Inflammatory macrophage treated with lipopolysaccharide for 1 hour (primary cell): ENCODE data around the gene ATP6V1C2.

Source experiments
- DNase-seq, 2 donors: peaks; one replicate each; pipeline ENCODE4 v3.0.0-alpha.2; 2020 to 2022

The ATP6V1C2 gene, protein sequence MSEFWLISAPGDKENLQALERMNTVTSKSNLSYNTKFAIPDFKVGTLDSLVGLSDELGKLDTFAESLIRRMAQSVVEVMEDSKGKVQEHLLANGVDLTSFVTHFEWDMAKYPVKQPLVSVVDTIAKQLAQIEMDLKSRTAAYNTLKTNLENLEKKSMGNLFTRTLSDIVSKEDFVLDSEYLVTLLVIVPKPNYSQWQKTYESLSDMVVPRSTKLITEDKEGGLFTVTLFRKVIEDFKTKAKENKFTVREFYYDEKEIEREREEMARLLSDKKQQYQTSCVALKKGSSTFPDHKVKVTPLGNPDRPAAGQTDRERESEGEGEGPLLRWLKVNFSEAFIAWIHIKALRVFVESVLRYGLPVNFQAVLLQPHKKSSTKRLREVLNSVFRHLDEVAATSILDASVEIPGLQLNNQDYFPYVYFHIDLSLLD

DNA sequence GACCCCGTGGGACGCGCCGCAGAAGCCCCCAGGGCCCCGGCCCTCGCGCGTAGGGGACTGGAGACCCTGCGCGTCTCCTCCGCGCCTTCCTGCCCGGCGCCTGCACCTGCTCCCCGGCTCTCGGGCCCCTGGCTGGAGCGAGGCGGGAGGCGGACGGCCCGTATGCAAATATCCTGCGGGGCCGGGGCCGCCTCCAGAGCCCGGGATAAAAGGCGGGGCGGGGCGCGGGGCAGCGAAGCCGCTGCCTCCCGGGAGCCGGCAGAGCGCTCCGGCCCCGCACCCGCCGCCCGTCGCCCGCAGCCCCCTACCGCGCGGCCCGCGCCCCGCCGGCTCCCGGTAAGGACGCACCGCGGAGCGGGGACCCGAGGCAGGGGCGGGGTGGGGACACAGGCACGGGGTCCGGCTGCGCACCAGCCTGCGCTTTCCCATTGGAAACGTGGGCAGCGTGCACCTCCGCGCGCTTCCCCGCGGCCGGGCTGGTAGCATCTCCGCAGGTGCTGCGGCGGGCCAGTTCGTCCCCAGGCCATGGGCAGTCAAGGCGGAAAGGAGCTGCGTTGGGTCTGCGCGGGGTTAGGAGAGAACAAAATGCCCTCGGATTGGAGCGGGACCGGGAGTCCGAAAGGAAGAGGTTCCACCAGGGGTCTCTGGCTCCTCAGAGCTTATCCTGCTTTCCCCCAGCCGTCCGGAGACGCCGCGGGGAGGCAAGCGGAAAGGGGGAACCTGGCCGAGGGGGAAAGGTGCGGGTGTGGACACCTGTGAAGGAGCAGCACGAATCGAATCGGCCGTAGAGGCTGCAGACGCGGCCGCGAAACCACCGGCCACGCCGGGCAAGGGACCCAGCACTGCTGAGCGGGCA lies at the start of gene ATP6V1C2:
ATP6V1C2 (plus strand) TSS at position 235 of the 856 bp plus-strand sequence. CDS start 1,220 bp downstream, outside the sequence.
- peak in 1 of 2 donors; percentile 3 for DNase-seq

DNA sequence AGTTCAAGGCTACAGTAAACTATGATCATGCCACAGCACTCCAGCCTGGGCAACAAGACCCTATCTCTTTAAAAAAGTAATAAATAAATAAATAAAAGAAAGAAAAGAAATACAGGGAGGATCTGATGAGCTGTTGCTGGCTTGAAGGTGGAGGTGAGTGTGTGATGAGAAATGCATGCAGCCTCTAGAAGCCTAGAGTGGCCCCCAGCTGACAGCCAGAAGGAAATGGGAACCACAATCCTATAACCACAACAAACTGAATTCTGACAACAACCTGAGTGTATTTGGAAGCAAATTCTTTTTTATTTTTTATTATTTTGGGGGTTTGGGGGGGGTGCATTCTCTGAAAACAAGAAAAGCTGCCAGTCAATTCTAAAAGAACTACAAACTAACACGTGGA lies 46.3 kb upstream of the ATP6V1C2 start:
- no peak for DNase-seq

DNA sequence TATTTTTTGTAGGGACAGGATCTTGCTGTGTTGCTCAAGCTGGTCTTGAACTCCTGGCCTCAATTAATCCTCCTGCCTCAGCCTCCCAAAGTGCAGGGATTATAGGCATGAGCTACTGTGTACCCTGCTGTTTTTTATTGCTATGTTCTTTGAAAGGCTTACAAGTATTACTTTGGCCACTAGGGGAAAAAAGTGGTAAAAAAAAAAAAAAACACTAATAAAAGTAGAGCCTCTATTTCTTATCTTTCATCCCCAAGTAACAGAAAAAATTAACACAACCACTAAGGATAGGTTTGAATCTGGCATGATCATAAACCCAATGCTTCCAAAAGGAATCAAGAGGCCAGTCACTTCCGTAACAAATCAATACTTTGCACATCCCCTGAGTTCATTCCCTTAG lies 43.2 kb upstream of the ATP6V1C2 start:
- DNase-seq = no peak

DNA sequence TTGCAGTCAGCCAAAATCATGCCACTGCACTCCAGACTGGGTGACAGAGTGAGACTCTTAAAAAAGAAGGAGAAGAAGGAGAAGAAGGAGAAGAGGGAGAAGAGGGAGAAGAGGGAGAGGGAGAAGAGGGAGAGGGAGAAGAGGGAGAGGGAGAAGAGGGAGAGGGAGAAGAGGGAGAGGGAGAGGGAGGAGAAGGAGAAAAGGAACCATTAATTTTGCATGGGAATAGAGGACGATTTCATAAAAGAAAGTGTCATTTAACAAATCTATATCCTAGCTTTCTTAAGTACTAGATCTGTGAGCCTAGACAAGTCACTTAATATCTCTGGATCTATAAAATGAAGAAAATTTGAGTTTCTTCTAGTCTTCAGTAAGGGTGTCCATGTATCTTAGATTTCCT lies 41.2 kb upstream of the ATP6V1C2 start:
- DNase-seq = no peak

DNA sequence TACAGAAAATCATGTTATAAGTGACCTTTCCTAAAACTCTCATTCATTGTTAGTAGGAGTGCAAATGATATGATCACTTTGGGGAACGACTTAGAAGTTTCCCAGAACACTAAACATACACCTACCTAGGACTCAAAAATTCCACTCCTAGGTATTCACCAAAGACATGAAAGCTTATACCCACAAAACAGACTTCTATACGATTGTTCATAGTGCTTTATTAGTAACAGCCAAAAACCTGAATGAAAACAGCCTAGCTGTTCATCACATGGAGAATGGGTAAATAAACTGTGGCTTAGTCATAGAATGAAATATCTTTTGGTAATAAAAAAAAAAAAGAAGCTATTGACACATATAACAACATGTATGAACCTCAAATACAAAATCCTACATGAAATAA lies 40.5 kb upstream of the ATP6V1C2 start:
- no peak for DNase-seq

DNA sequence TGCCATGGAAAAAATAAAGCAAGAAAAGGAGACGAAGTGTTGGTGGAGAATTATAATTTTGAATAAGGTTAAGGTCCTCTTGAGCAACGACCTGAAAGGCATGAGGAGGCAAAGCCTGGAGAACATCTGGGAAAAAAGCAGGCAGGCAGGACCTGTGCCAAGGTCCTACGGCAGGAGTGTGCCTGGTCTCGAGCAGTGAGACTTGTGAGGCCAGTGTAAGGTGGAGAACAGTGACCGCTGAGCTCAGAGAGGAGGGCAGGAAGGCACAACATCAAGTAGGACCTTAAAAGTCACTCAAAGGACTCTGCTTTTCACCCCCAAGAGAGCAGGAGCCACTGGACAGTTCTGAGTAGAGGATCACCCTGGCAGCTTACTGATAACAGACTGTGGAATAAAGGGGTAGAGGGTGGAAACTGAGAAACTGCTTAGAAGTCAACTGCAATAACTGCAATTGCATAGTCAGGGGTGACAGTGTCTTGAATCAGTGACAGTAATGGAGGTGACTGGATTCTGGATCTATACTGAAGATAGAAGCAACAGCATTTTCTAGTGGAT lies 35.2 kb upstream of the ATP6V1C2 start:
- DNase-seq = no peak

DNA sequence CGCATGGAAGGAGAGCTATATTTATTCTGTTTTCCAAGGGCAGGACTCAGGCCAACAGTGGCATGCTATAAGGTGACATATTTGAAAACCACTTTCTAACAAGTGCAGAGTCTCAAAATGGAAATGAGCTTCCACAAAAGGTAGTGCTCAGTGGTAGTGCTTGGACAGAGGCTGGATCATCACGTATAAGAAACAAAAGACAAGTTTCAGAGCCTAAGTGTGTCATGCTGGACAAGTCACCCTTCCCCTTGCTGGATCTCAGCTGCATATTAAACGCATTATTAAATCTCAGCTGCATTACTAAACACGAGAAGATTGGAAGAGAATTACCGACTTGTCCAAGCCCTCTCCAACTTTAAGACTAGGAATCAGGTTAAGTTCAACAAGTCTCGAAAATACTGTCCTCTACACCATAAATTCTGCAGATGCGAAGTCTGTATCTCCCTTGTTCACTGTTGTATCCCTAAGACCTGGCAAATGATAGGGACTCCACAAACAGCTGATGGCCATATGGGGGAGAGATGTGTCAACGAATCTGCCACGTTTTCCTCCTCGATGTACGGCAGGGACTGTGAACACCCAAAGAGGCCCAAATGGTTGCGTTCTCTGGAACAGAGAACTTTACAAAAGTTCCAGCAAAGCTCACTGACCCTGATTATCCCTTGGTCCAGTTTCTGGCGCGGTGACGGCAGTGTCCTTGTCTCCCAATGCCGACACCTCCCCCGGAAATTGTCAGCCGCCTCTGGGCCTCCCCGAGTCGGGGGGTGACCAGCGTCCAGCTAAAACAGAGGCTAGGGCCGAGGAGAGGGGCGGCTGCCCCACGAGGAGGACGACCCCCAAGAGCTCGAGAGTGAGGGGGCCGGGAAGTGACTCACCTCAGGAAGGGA lies 32.3 kb upstream of the ATP6V1C2 start:
- peak; percentile 18 to 25 for DNase-seq

DNA sequence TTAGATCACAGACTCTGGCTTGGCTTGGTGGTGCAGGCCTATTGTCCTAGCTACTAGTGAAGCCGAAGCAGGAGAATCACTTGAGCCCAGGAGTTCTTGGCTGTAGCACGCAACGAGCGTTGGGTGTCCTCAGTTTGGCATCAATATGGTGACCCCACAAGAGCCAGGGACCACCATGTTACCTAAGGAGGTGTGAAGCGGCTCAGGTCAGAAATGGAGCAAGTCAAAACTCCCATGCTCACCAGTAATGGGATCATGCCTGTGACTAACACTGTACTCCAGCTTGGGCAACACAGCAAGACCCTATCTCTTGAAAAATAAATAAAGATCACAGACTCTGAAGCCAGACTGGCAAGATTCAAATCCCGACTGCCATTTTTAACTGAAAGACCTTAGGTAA lies 29.9 kb upstream of the ATP6V1C2 start:
- DNase-seq = no peak

DNA sequence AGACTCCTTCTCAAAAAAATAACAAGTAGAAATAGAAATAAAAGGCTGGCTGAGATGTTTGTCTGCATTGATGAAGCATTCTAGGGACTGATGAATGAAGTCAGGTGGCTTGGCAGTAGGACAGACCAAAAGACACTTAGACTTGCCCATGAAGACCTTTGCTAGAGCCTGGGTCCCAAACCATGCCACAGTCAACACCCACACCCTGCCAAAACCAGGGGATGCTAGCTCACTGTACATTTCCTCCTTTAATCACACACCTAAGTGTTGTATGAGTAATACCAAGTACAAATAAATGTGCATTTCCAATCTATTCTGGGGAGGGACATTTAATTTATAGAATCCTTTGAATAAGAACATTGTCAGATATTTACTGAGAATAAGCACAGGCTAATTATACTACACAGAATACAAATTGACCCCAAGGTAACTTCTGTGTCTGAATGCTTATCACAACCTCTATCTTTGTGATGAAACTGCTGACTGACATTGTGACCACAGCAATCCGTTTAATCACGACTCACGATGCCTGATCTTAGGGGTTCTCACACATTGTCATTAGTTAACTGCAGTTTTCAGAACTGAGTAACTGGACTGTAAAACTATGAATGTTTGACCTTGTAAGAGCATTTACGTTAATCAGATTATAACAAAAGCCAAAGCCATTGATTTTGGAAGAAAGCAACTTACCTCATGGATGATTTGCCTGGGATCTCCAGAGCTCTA lies 21.2 kb upstream of the ATP6V1C2 start:
- DNase-seq = no peak

DNA sequence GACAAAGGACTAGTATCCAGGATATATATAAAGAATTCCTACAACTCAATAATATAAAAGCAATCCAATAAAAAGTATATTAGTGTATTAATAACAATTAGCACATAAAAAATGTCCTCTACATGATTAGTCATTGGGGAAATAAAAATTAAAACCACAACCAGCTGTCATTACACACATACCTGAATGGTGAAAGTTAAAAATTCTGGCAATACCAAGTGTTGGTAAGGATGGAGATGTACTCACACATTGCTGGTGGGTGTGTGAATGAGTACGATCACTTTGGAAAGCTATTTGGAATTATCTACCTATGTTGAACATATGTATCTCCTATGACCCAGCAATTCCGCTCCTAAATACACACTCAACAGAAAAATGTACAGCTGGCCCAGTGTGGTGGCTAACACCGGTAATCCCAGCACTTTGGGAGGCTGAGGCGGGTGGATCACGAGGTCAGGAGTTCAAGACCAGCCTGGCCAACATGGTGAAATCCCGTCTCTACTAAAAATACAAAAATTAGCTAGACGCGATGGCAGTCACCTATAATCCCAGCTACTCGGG lies 17.3 kb upstream of the ATP6V1C2 start:
- DNase-seq = no peak

DNA sequence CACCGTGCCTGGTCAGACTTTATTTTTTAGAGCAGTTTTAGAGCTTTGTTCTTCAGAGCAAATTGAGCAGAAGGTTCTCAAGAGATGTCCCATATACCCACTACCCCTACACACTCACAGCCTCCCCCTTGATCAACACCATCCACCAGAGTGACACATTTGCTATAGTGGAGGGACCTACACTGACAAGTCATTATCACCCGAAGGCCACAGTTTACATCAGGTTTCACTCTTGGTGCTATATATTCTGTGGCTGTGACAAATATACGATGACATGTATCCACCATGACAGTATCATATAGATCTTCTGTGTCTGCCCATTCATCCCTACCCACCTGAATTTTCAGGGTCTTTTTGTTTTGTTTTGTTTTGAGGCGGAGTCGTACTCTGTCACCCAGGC lies 15.4 kb upstream of the ATP6V1C2 start:
- no peak for DNase-seq

DNA sequence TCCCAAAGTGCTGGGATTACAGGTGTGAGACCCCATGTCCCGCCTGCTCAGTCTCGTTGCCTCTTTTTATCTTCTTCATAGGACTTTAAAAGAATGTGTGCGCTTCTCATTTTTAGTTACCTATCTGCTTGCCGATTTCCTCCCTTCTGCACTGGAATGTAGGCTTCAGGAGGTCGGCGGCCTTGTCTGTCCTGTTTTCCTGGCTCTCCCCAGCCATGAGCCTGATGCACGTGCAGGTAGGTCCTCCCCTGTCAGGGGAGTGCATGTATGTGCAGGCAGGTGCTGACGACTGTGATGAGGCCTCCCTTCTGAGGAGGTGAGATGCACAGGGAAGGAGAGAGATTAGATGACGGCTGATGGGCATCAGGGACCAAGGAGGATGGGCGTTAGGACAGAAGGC lies 13.6 kb upstream of the ATP6V1C2 start:
- DNase-seq = no peak

DNA sequence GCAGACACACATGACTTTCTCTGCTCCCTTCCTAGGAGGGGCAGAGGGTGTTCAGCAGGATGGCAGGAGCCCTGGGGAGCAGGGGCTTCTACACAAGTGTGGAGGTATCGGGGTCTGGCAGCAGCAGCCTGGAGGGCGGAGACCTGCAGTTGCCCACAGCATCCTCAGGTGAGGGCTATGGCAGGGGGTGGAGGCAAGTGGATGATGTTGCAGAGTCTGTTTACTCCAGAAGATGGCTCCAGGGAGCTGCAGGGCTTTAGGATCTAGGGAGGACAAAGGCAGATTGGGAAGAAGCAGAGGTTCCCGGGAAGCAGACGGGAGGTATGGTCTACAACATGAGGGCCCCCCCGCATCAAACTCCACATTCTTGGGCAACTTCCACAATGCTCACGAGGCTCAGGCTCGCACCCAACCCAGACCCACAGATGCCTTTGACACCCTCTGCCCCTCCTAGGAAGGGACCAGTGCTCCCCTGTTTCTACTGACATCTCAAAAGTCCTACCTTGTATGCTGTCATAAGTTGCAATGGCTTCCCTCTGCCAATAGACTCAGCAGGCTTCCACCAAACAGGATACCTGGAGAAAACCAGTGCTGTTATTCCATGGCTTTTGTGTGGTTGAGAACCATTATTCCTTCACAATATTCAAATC lies 12.0 kb upstream of the ATP6V1C2 start:
- DNase-seq = no peak

DNA sequence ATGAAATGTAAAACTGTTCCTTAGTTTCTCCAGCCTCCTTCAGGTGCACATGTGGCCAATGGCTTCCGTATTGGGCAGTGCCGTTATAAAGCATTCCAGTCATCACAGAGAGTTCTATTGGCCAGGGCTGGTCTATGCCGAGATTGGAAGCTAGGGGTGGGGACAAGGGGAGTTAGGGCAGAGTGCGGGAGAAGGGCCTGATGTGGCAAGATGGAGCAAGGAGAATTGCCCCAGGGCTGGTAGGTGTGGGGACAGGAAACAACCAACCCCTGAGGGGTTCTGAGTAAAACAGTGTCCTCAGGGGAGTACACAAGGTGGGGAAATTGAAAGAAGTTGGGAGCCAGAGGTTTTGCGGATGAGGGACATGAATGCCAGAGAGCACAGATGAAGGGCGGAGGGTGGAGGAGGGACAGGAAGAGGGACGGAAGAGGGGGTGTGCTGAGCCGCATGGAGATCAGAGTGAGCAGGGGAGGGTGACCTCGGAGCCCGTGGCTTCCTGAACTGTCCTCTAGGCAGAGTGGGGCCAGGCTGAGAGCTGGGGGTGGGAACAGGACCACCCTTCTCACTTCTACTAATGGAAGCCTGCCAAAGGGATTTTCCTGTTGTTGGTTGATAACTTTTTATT lies 9.1 kb upstream of the ATP6V1C2 start:
- DNase-seq = no peak

DNA sequence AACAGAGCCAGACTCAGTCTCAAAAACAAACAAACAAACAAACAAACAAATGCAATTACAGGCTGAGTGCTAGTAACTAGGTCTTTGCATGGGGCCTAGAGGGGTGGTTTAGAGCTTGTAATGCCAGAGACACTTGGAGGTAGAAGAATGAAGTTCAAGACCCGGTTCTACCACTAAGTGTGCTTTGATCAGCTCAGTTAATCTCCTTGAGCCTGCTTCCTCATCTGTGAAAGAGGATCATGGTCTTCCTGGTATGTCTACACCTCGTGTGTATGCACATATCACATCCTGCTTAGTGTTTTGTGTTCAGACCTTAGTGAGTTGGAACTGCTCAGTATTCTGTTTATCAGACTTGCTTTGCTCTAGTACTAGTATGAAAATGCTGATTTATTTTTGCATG lies 4.8 kb upstream of the ATP6V1C2 start:
- DNase-seq = peak; percentile 11 to 18

DNA sequence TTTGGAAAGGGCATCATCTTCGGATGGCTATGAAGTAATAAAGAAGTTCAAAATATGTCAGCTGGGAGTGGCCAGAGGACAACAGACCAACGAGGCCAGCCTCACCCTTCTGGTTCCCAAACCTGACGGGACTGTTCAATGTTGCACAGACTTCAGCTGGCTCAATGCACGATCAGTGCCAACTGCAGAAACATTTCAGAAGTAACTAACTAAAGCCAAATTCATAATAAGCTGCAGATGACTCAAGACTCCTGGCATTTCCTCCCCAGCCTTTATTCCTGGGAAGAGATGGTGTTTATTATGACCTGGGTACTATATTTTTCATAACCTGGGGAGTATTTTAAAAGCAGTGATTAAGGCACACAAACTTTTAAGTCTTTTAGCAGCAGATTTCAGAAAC lies 3.8 kb upstream of the ATP6V1C2 start:
- no peak for DNase-seq

DNA sequence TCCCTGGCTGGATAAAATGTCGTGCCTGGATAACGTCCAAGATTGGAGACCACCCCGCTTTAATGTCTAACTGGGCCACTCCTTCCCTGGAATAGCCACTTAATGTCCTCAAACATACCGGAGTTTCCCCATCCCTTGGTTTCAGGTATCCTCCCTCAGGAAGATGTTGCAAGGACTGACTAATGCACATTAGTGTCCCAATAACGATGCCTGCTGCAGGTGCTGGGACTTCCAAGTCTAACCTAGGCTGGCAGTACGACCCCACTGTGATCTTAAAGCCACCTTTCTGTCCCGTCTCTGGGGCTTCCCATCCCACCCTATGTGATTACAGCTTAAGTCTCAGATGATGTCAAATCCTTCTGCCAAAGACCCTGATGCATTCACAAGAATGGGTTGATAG lies 1.1 kb upstream of the ATP6V1C2 start:
- DNase-seq = no peak

DNA sequence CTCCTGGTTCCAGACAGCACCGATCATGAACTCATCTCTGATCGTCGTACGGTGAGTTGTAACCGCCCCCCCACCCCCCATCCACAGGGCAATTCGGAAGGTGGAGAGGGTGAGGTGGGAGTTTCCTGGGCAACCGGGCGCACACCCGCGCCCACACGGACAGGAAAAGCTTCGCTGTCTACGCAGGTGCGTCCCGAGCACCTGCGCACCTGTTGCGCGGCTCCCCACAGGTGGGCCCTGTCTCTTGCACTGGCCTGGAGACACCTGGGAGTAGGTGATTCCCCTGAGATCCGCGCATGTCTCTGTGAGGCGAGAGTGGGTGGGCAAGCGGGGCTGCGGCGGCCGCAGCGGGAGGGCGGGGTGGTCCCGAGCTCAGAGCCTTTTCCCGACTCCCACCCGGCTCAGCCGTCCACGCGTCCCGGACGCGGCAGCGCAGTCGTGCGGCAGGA lies 459 bp upstream of the ATP6V1C2 start:
- DNase-seq = no peak

DNA sequence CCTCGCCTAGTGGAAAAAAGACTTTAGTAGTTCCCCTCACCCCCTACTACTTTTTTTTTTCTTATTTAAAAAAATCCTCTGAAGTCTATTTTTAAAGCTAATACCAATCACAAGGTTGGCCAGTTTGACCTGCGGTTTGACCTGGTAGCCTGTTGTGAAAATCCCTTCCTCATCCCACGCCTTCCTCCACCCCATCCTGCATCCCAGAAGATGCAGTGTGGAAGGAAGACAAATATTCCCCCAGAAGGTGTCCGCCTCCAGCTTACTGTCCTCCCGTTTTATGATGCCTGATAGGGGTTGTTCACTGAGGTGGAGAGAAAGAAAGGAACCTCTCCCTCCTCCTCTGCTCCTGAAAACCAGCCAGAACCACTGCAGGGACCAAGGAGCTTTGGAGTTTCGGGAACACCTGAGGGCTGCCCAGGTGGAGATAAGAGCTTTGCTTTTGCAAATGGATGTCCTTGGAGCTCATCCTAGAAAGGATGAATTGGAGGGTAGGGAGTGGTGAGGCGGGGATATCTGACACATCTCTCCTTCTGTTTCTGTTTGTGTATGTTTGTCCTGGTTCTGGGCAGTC lies 909 bp downstream of the ATP6V1C2 start:
- no peak for DNase-seq

DNA sequence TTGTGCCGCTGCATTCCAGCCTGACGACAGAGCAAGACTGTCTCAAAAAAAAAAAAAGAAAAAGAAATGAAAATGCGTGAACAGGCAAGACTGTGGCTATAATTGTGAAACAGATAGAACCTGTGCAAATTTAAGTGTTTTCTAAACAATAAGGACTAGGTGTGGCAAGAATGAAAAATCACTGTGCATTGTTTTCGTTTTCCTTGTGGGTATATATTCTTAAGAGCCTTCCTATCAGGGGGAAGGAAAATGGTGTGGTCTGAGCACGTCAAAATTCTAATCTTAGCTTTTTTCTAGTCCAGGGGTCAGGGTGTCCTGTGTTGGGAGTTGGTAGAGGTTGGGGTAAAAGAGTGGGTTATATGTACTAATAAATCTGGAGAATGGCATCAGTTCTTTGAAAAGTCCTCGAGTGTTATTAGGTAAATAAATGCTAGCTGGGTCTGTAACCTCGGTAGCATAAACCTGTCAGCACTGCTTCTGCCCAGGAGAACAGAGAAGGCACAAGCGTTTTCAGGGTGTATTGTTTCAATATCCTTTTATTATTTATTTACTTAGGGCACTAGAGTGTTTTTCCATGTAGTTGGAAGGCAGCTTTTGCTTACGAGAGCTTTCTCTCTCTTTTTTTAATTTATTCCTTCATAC lies 11.6 kb downstream of the ATP6V1C2 start:
- no peak for DNase-seq
